HEK293 (cell line): ENCODE data around the gene PHF21A.
A peak's percentile ranks its signal among the peaks of the same experiment; 100 is the strongest.

Experiments used
- CTCF ChIA-PET: fragments of 350-600 bp; formaldehyde crosslinking; extraction: SDS; loops from one replicate; lab custom pipeline; 2021; ENCODE audit warnings: antibody characterized with exemption; lab: Yijun Ruan, JAX
- POLR2A ChIA-PET: fragments of 300-600 bp; formaldehyde crosslinking; extraction: SDS; loops from one replicate; lab custom pipeline; 2020; ENCODE audit warnings: antibody characterized with exemption, inconsistent platforms; lab: Yijun Ruan, JAX
- H3K27ac ChIP-seq: fragments of 200-500 bp; sonication (Bioruptor generic); 2 replicates; pipeline ENCODE4 v1.5.1; 2014; ENCODE audit warnings: low read depth, low read length, control low read depth, inconsistent platforms; ENCODE audit errors: extremely low read depth
- H3K36me3 ChIP-seq, 2 experiments: fragments of 200-500 bp in 1 of 2; sonication (Bioruptor generic) in 1 of 2; 1 replicate in 1 of 2; 2 replicates in 1 of 2; pipeline ENCODE4 v1.5.1; 2014 to 2017; ENCODE audit warnings: inconsistent platforms in 2 of 2, low read length in 2 of 2; ENCODE audit not compliant: control insufficient read depth in 2 of 2, insufficient read depth in 1 of 2
- H3K4me1 ChIP-seq: fragments of 200-500 bp; sonication (Bioruptor generic); 2 replicates; pipeline ENCODE4 v1.5.1; 2014; ENCODE audit warnings: mild to moderate bottlenecking, low read length, inconsistent platforms; ENCODE audit not compliant: control insufficient read depth, insufficient read depth
- H3K4me3 ChIP-seq: 2 replicates; pipeline ENCODE4 v1.5.1; 2011; ENCODE audit warnings: low read depth, mild to moderate bottlenecking, control low read depth, low read length, moderate library complexity
- H3K9me3 ChIP-seq: fragments of 200-500 bp; sonication (Bioruptor generic); 2 replicates; pipeline ENCODE4 v1.5.1; 2014; ENCODE audit warnings: low read depth, low read length, inconsistent platforms; ENCODE audit not compliant: control insufficient read depth, insufficient read depth
- GFI1B ChIP-seq: fragments of 450-650 bp; formaldehyde crosslinking; IDR thresholded peaks from 2 replicates; pipeline ENCODE4 v1.5.1; 2016; ENCODE audit warnings: missing biosample characterization, missing genetic modification characterization
- GLI2 ChIP-seq: fragments of 450-650 bp; formaldehyde crosslinking; IDR thresholded peaks from 2 replicates; pipeline ENCODE4; 2017; ENCODE audit warnings: missing biosample characterization, missing genetic modification characterization, low read depth, borderline replicate concordance
- KLF1 ChIP-seq: fragments of 450-650 bp; formaldehyde crosslinking; IDR thresholded peaks from 2 replicates; pipeline ENCODE4 v1.5.1; 2016; ENCODE audit warnings: missing biosample characterization, missing genetic modification characterization
- KLF16 ChIP-seq: fragments of 450-650 bp; formaldehyde crosslinking; IDR thresholded peaks from 2 replicates; pipeline ENCODE4 v1.5.1; 2017; ENCODE audit warnings: missing biosample characterization, missing genetic modification characterization
- MEIS1 ChIP-seq: sonication (generic); formaldehyde crosslinking; IDR thresholded peaks from 2 replicates; pipeline ENCODE4 v1.8.1; 2022; ENCODE audit warnings: missing genetic modification reagents, mild to moderate bottlenecking, borderline replicate concordance
- MYNN ChIP-seq: fragments of 450-650 bp; formaldehyde crosslinking; IDR thresholded peaks from 2 replicates; pipeline ENCODE4 v1.5.1; 2016; ENCODE audit warnings: missing biosample characterization, missing genetic modification characterization, borderline replicate concordance
- SCRT2 ChIP-seq: fragments of 450-650 bp; formaldehyde crosslinking; IDR thresholded peaks from 2 replicates; pipeline ENCODE4 v1.5.1; 2016; ENCODE audit warnings: missing biosample characterization, missing genetic modification characterization
- ZBTB17 ChIP-seq: fragments of 450-650 bp; formaldehyde crosslinking; IDR thresholded peaks from 2 replicates; pipeline ENCODE4 v1.5.1; 2016; ENCODE audit warnings: missing biosample characterization, missing genetic modification characterization
- ZEB2 ChIP-seq: fragments of 450-650 bp; formaldehyde crosslinking; IDR thresholded peaks from 2 replicates; pipeline ENCODE4 v1.5.1; 2016; ENCODE audit warnings: missing biosample characterization, missing genetic modification characterization
- ZNF133 ChIP-seq: fragments of 450-650 bp; formaldehyde crosslinking; IDR thresholded peaks from 2 replicates; pipeline ENCODE4 v1.5.1; 2016; ENCODE audit warnings: missing biosample characterization, missing genetic modification characterization
- ZNF140 ChIP-seq: fragments of 450-650 bp; formaldehyde crosslinking; IDR thresholded peaks from 2 replicates; pipeline ENCODE4 v1.5.1; 2016; ENCODE audit warnings: missing biosample characterization, missing genetic modification characterization
- ZNF184 ChIP-seq: fragments of 450-650 bp; IDR thresholded peaks from 2 replicates; pipeline ENCODE4 v1.5.1; 2018; ENCODE audit warnings: missing biosample characterization, mild to moderate bottlenecking, missing genetic modification characterization
- ZNF292 ChIP-seq: fragments of 450-650 bp; formaldehyde crosslinking; IDR thresholded peaks from 2 replicates; pipeline ENCODE4 v1.5.1; 2016; ENCODE audit warnings: low read depth, missing biosample characterization, missing genetic modification characterization, borderline replicate concordance
- ZNF426 ChIP-seq: fragments of 450-650 bp; formaldehyde crosslinking; IDR thresholded peaks from 2 replicates; pipeline ENCODE4 v1.5.1; 2017; ENCODE audit warnings: missing biosample characterization, missing genetic modification characterization, mild to moderate bottlenecking, inconsistent platforms, moderate library complexity
- ZNF560 ChIP-seq: fragments of 450-650 bp; formaldehyde crosslinking; IDR thresholded peaks from 2 replicates; pipeline ENCODE4 v1.5.1; 2017; ENCODE audit warnings: missing biosample characterization, missing genetic modification characterization, borderline replicate concordance
- ZNF610 ChIP-seq: fragments of 450-650 bp; formaldehyde crosslinking; IDR thresholded peaks from 2 replicates; pipeline ENCODE4 v1.5.1; 2016; ENCODE audit warnings: missing biosample characterization, missing genetic modification characterization, borderline replicate concordance
- ZNF837 ChIP-seq: fragments of 450-650 bp; formaldehyde crosslinking; IDR thresholded peaks from 2 replicates; pipeline ENCODE4 v1.5.1; 2016; ENCODE audit warnings: missing biosample characterization, missing genetic modification characterization
- ZNF843 ChIP-seq: fragments of 450-650 bp; formaldehyde crosslinking; IDR thresholded peaks from 2 replicates; pipeline ENCODE4 v1.5.1; 2016; ENCODE audit warnings: missing biosample characterization, missing genetic modification characterization
- ZSCAN23 ChIP-seq: fragments of 450-650 bp; formaldehyde crosslinking; IDR thresholded peaks from 2 replicates; pipeline ENCODE4 v1.5.1; 2016; ENCODE audit warnings: missing biosample characterization, missing genetic modification characterization
- TF ChIP-seq, protein P1 (sequence below): fragments of 450-650 bp; formaldehyde crosslinking; IDR thresholded peaks from 2 replicates; pipeline ENCODE4 v1.5.1; 2017; ENCODE audit warnings: missing biosample characterization, missing genetic modification characterization
- TF ChIP-seq, protein P2 (sequence below): fragments of 450-650 bp; formaldehyde crosslinking; IDR thresholded peaks from 2 replicates; pipeline ENCODE4 v1.5.0; 2017; ENCODE audit warnings: missing biosample characterization, missing genetic modification characterization, borderline replicate concordance

The PHF21A gene

DNA sequence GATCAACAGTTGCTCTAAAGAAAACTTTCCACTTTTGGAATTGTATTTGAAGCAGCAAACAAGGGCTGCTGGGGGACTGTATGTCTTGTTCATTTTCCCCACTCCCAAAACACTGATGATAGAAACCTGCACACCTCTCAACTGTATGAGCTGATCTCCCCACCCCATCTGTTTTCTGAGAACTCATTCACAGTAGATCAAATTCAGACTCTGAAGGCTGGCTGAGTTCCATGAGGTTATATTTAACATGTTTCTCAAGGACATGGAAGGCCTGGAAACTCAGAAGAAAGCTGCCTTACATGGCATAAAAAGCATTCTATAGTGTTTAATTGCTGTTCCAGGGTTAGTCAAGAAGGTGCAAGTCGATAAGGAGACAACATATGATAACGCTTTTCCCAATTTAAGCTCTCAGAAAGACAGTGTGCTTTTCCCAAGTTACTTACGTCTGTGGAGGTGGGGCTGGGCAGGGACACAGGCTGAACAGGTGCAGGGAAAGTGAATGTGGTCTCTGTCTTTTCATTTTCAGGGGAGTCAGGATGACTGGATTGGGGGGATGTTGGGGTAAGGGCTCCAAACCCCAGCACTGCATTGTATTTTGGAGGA is 175.8 kb downstream of the PHF21A start:
- Histone ChIP-seq H3K9me3 (no peaks in the 10 kb centered on the region), H3K36me3 (peaks cover 0 to 53% of the 10 kb centered on the region in 2 experiments; a peak in 1 of 3 replicates), H3K4me3 (no peak overlapping the region), H3K27ac (no peak overlapping the region), H3K4me1 (no peaks in the 10 kb centered on the region)
- ChIA-PET POLR2A (no interaction called here), CTCF (interaction anchor here (2.8 kb wide), 1 partner anchor 19 kb away, joined by 13 read pairs; no protein-coding TSS in a partner anchor)
- TF ChIP-seq SCRT2 (tag by site-specific recombination) (peak; percentile 25; the same call in 1 of the 2 replicates), ZNF140 (tag by site-specific recombination) (no peak), ZNF610 (tag by site-specific recombination) (no peak)

DNA sequence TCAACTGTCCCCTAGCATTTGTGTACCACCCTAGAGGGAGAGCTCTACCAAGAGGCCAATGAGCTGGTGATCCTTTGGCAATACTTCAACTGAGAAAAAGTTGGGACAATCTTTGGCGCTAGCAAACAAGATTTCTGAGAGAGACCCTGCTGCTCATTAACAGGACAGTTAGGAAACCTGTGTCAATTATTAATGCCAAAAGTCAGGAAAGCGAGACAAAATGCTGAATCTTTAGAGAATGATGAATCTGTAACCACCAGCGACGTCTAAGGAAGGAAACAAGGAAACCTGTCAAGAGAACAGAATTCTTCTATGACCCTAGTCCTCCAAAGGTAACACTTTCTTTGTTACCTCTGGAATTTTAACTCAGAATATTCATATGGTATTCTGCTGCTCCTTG is 178.9 kb downstream of the PHF21A start:
- H3K9me3 ChIP-seq, result no peaks in the 10 kb centered on the region
- ChIA-PET POLR2A (interaction anchor here (0.5 kb wide), 1 partner anchor 118 kb away, joined by 3 read pairs; no protein-coding TSS in a partner anchor), CTCF (interaction anchor here (0.7 to 1.7 kb wide), 3 partner anchors 22 to 100 kb away, joined by 3 to 9 read pairs (median 5); no protein-coding TSS in a partner anchor)
- no peak overlapping the region for H3K27ac ChIP-seq
- no peak for TF ChIP-seq ZEB2 (tag by site-specific recombination)
- TF ChIP-seq MYNN (tag by site-specific recombination), result no peak
- no peak for TF ChIP-seq ZSCAN23 (tag by site-specific recombination)
- TF ChIP-seq MEIS1 (CRISPR knock-in tag), result no peak
- no peak for TF ChIP-seq ZNF292 (tag by site-specific recombination)
- no peak for TF ChIP-seq ZNF133
- no peak for TF ChIP-seq ZNF843 (tag by site-specific recombination)
- TF ChIP-seq, protein P1, sequence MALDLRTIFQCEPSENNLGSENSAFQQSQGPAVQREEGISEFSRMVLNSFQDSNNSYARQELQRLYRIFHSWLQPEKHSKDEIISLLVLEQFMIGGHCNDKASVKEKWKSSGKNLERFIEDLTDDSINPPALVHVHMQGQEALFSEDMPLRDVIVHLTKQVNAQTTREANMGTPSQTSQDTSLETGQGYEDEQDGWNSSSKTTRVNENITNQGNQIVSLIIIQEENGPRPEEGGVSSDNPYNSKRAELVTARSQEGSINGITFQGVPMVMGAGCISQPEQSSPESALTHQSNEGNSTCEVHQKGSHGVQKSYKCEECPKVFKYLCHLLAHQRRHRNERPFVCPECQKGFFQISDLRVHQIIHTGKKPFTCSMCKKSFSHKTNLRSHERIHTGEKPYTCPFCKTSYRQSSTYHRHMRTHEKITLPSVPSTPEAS (tag by site-specific recombination), result no peak
- no peak for TF ChIP-seq ZBTB17
- no peak for TF ChIP-seq ZNF837 (tag by site-specific recombination)
- H3K36me3 ChIP-seq, result peaks cover 0 to 30% of the 10 kb centered on the region in 2 experiments; a peak in 1 of 3 replicates
- H3K4me3 ChIP-seq, result no peak overlapping the region
- H3K4me1 ChIP-seq, result no peaks in the 10 kb centered on the region

DNA sequence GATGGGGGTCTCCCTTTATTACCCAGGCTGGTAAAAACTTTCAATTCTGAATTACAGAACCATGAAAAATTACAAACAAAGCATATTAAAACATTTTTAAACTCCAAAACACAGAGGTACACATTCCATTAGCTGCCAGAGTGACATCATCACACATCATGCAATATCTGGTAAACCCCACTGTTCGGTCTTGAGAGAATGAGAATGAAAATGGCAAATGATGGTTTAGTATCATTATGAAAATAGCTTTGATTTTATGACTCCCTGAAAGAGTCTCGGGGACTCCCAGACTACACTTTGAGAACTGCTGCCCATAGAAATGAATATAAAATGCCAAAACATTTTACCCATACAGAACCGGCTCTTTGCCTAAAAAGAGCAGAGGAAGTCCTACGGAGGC is 180.0 kb downstream of the PHF21A start:
- H3K27ac ChIP-seq, result no peak overlapping the region
- no peaks in the 10 kb centered on the region for H3K4me1 ChIP-seq
- ChIA-PET CTCF (interaction anchor here (0.6 to 1.7 kb wide), 4 partner anchors 23 to 69 kb away, joined by 3 to 5 read pairs (median 4); no protein-coding TSS in a partner anchor), POLR2A (interaction anchor here (0.8 kb wide), 1 partner anchor 24 kb away, joined by 3 read pairs; the partner anchor contains the start of gene PEX16)
- peaks cover 0 to 31% of the 10 kb centered on the region in 2 experiments; a peak in 1 of 3 replicates for H3K36me3 ChIP-seq
- H3K4me3 ChIP-seq, result no peak overlapping the region
- TF ChIP-seq GLI2 (tag by site-specific recombination) (no peak), ZNF426 (tag by site-specific recombination) (no peak), ZNF560 (tag by site-specific recombination) (no peak), GFI1B (tag by site-specific recombination) (no peak), ZNF184 (tag by site-specific recombination) (no peak), KLF16 (tag by site-specific recombination) (no peak), KLF1 (no peak)
- TF ChIP-seq, protein P2, sequence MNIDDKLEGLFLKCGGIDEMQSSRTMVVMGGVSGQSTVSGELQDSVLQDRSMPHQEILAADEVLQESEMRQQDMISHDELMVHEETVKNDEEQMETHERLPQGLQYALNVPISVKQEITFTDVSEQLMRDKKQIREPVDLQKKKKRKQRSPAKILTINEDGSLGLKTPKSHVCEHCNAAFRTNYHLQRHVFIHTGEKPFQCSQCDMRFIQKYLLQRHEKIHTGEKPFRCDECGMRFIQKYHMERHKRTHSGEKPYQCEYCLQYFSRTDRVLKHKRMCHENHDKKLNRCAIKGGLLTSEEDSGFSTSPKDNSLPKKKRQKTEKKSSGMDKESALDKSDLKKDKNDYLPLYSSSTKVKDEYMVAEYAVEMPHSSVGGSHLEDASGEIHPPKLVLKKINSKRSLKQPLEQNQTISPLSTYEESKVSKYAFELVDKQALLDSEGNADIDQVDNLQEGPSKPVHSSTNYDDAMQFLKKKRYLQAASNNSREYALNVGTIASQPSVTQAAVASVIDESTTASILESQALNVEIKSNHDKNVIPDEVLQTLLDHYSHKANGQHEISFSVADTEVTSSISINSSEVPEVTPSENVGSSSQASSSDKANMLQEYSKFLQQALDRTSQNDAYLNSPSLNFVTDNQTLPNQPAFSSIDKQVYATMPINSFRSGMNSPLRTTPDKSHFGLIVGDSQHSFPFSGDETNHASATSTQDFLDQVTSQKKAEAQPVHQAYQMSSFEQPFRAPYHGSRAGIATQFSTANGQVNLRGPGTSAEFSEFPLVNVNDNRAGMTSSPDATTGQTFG, result no peak
- H3K9me3 ChIP-seq, result no peaks in the 10 kb centered on the region
